OCI-LY3 (cell line): ENCODE results near the gene MTA2.

Experiments
- H2AFZ ChIP-seq: fragments of 200-600, 300-600 bp; shearing (Covaris generic); 2 replicates; pipeline ENCODE4 v1.6.0; 2014; ENCODE audit warnings: antibody characterized with exemption, low read depth, low read length
- H3K27ac ChIP-seq: fragments of 200-600, 300-600 bp; sonication (generic); 2 replicates; pipeline ENCODE4 v1.5.1; 2014; ENCODE audit warnings: mild to moderate bottlenecking, low read length, moderate library complexity, mixed read lengths
- H3K27me3 ChIP-seq: fragments of 200-600, 300-600 bp; sonication (generic); 2 replicates; pipeline ENCODE4 v1.6.1; 2014; ENCODE audit warnings: low read depth, low read length, mixed read lengths
- H3K36me3 ChIP-seq: fragments of 200-600, 300-600 bp; sonication (generic); replicated peaks from 2 replicates; pipeline ENCODE3; 2014; ENCODE audit warnings: low read depth, low read length, mixed read lengths
- H3K4me1 ChIP-seq: fragments of 300-600, 200-600 bp; sonication (generic); 2 replicates; pipeline ENCODE4 v1.6.1; 2014; ENCODE audit warnings: low read length, mixed read lengths
- H3K4me2 ChIP-seq: fragments of 200-600, 300-600 bp; sonication (generic); 2 replicates; pipeline ENCODE4 v1.6.1; 2014; ENCODE audit warnings: low read length, mixed read lengths
- H3K4me3 ChIP-seq: fragments of 300-600, 200-600 bp; sonication (generic); 2 replicates; pipeline ENCODE4 v1.5.1; 2014; ENCODE audit warnings: antibody characterized with exemption, mild to moderate bottlenecking, low read length, moderate library complexity
- H3K79me2 ChIP-seq: fragments of 300-600, 200-600 bp; shearing (Covaris generic); 2 replicates; pipeline ENCODE4 v1.6.1; 2014; ENCODE audit warnings: mild to moderate bottlenecking, low read length, mixed read lengths
- H3K9ac ChIP-seq: fragments of 300-600, 200-600 bp; shearing (Covaris generic); 2 replicates; pipeline ENCODE4 v1.6.0; 2014; ENCODE audit warnings: mild to moderate bottlenecking, low read length, moderate library complexity
- H3K9me3 ChIP-seq: fragments of 200-600, 300-600 bp; shearing (Covaris generic); 2 replicates; pipeline ENCODE4 v1.6.1; 2014; ENCODE audit warnings: low read length, mixed read lengths; ENCODE audit not compliant: insufficient read depth
- H4K20me1 ChIP-seq: fragments of 200-600, 300-600 bp; sonication (generic); 2 replicates; pipeline ENCODE4 v1.6.1; 2016; ENCODE audit warnings: low read length, mixed read lengths; ENCODE audit not compliant: insufficient read depth
- EZH2phosphoT487 ChIP-seq: fragments of 200-600 bp; shearing (Covaris generic); IDR thresholded peaks from 2 replicates; pipeline ENCODE4 v1.6.1; 2018; ENCODE audit warnings: antibody characterized with exemption, mixed run types, low read depth
- TF ChIP-seq, protein P1 (sequence below): fragments of 200-600, 300-600 bp; sonication (generic); IDR thresholded peaks from 2 replicates; pipeline ENCODE4 v1.5.1; 2014; ENCODE audit warnings: antibody characterized with exemption, low read length, low read depth

MTA2 gene

DNA sequence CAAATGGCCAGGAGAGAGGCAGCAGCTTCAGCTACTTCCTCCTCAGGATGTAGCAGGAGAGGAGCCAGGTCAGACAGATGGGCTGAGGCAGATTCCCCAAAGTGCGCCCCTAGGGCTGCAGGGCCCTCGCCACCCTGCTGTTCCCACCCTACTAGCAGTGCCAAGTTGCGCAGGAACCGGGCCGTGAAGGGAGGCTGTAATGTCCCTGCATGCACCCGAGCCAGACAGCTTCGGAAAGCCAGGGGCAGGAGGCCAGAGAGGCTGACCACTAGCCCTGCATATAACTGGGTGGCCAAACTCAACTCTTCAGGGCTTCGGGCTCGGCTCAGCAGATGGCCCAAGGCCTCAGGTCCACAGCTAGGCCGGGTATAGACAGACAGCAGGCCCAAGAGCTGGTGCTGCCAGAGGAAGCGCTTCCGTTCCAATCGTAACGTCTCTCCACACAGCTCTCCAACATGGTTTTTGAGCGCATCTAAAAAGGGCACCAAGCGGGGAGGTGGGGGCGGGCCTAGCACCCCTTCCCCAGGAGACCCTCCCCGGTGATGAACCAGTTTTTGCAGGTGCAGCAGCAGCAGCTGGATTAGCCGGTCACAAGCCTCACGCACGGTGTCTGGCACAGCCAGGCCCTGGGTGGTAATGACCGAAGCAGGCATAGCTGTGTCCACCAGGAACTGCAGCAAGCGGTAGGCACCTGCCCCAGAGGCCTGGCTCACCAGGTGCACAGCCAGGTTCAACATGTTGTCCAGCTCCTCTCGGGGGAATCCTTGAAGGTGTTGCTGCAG lies 46.7 kb upstream of the MTA2 start:
- H3K9ac ChIP-seq = no peak overlapping the region
- H3K4me2 ChIP-seq = no peak overlapping the region
- peaks cover 20% of the 10 kb centered on the region for H3K4me1 ChIP-seq
- no peak overlapping the region for H3K4me3 ChIP-seq
- H2AFZ ChIP-seq = no peak overlapping the region
- H3K27ac ChIP-seq = no peak overlapping the region
- TF ChIP-seq EZH2phosphoT487 = no peak
- TF ChIP-seq, protein P1, sequence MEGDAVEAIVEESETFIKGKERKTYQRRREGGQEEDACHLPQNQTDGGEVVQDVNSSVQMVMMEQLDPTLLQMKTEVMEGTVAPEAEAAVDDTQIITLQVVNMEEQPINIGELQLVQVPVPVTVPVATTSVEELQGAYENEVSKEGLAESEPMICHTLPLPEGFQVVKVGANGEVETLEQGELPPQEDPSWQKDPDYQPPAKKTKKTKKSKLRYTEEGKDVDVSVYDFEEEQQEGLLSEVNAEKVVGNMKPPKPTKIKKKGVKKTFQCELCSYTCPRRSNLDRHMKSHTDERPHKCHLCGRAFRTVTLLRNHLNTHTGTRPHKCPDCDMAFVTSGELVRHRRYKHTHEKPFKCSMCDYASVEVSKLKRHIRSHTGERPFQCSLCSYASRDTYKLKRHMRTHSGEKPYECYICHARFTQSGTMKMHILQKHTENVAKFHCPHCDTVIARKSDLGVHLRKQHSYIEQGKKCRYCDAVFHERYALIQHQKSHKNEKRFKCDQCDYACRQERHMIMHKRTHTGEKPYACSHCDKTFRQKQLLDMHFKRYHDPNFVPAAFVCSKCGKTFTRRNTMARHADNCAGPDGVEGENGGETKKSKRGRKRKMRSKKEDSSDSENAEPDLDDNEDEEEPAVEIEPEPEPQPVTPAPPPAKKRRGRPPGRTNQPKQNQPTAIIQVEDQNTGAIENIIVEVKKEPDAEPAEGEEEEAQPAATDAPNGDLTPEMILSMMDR = no peak
- no peaks in the 10 kb centered on the region for H3K27me3 ChIP-seq
- H3K36me3 ChIP-seq = peaks cover 22% of the 10 kb centered on the region
- H4K20me1 ChIP-seq = no peaks in the 10 kb centered on the region
- H3K79me2 ChIP-seq = peaks cover 61% of the 10 kb centered on the region
- H3K9me3 ChIP-seq = no peaks in the 10 kb centered on the region

DNA sequence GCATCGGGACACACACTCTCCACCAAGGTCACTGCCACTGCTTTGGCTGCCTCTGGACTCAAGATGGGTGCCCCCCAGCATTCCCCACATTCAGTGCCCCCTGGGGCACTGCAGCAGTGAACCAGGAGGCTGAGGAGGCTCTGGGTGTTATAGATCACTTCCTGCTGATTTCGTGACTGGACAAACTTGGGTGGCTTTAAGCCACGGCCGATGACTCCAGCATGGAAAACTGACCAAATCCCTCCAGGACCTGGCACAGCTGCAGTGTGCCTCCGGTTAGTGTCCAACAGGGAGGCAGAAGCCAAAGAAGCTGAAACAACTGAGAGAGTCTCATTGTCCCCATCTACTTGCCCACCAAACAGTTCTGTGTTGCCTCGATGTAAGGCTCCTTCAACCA lies 45.9 kb upstream of the MTA2 start:
- no peak overlapping the region for H3K27ac ChIP-seq
- H3K4me2 ChIP-seq = no peak overlapping the region
- no peak overlapping the region for H3K9ac ChIP-seq

GRCh38 chr11:62646825-62647608 lies 45.4 kb upstream of the MTA2 start:
- Histone ChIP-seq H3K27me3 (no peaks in the 10 kb centered on the region), H3K9me3 (no peaks in the 10 kb centered on the region), H3K36me3 (peaks cover 28% of the 10 kb centered on the region), H3K9ac (no peak overlapping the region), H4K20me1 (no peaks in the 10 kb centered on the region), H3K27ac (no peak overlapping the region), H3K4me2 (peak overlapping the region; percentile 51), H3K79me2 (peaks cover 63% of the 10 kb centered on the region), H2AFZ (no peak overlapping the region), H3K4me1 (peaks cover 15% of the 10 kb centered on the region), H3K4me3 (peak overlapping the region; percentile 44)
- TF ChIP-seq, protein P1 = no peak
- no peak for TF ChIP-seq EZH2phosphoT487

More for the DNA sequence above, 45.9 kb upstream of the MTA2 start:
- Histone ChIP-seq H3K79me2 (peaks cover 63% of the 10 kb centered on the region), H2AFZ (no peak overlapping the region), H4K20me1 (no peaks in the 10 kb centered on the region), H3K9me3 (no peaks in the 10 kb centered on the region), H3K4me1 (peaks cover 20% of the 10 kb centered on the region), H3K27me3 (no peaks in the 10 kb centered on the region), H3K4me3 (no peak overlapping the region), H3K36me3 (peaks cover 27% of the 10 kb centered on the region)
- no peak for TF ChIP-seq EZH2phosphoT487
- TF ChIP-seq, protein P1 = no peak
